GM23248 (cell line): ENCODE measurements around the gene TGFB1.

Experiments
- EZH2 ChIP-seq: fragments of 200-600 bp; sonication (generic); IDR thresholded peaks from 2 replicates; pipeline ENCODE4 v1.6.1; 2018; ENCODE audit warnings: antibody characterized with exemption, mild to moderate bottlenecking; ENCODE audit not compliant: insufficient read depth, poor library complexity, severe bottlenecking
- EZH2phosphoT487 ChIP-seq: fragments of 200-600 bp; sonication (generic); IDR thresholded peaks from 2 replicates; pipeline ENCODE4 v1.6.1; 2018; ENCODE audit warnings: antibody characterized with exemption, moderate library complexity, mild to moderate bottlenecking, low read depth; ENCODE audit not compliant: insufficient read depth

DNA sequence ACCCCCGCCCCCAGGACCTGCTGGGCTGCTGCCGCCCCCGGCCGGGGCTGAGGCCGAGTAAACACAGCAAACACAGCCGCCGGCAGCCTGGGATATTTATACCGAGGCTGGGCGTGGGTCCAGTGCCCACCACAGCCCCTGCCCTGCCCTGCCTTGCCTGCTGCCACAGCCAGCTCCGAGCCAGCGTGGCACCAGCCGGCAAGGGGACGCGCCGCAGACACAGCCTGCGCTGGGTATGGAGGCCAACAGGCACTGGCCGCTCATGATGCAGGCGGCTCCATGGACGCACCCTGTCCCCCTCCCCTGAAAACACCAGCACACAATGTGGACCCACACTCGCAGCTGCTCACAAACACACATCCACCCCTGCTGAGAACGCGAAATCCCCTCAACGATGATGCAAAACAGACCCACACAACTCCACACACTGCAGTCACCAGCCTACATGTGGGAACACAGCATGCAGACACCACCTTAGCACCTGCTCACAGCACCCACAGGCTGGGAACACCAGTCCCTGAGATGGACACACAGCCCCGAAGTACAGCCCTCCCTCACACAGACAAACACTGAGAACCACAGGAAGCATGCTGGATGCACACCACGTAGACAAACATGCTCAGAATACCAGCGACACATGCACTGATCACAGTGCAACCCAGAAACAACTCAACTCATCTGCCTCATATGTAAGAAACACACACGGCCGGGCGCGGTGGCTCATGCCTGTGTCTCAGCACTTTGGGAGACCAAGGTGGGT is 27.6 kb downstream of the TGFB1 start:
- TF ChIP-seq EZH2 (no peak), EZH2phosphoT487 (no peak)
